DOHH2 (cell line): ENCODE measurements around the gene ADAMTS16.

Experiments
- CTCF ChIP-seq: fragments of 200-600 bp; sonication (generic); IDR thresholded peaks from one replicate; pipeline ENCODE4 v1.5.1; 2014; ENCODE audit warnings: antibody characterized with exemption, mild to moderate bottlenecking, low read depth, low read length; ENCODE audit not compliant: poor library complexity, severe bottlenecking
- EZH2phosphoT487 ChIP-seq: fragments of 200-600 bp; sonication (generic); IDR thresholded peaks from 2 replicates; pipeline ENCODE4 v1.6.1; 2017; ENCODE audit warnings: borderline replicate concordance, mild to moderate bottlenecking, antibody characterized with exemption, low read length, moderate library complexity, mixed read lengths

- TF ChIP-seq CTCF (no peak), EZH2phosphoT487 (no peak)
Observed at GRCh38 chr5:5221724-5222123, 81.6 kb downstream of the ADAMTS16 start.
